Thoracic aorta (tissue), 2 donors: Measurements from ENCODE around the gene ACTA2. TPM values are rescaled to one million over a fixed set of nuclear protein-coding genes. Genes with fewer than 3 reads are reported as not detected.

Experiments used
- ATAC-seq: fragments of 150-250 bp; one replicate; pipeline ENCODE4 v1.8.0; 2017; ENCODE audit warnings: low read depth; ENCODE audit not compliant: insufficient number of reproducible peaks, low FRiP score
- DNase-seq: peaks from one replicate; pipeline ENCODE4 v3.0.0-alpha.2; 2020; ENCODE audit warnings: low spot score
- H3K27ac ChIP-seq, 2 donors: fragments of 200-600 bp; sonication (generic); 1 replicate in 1 of 2; 2 replicates in 1 of 2; pipeline ENCODE4 v1.5.1; 2016; ENCODE audit warnings: mild to moderate bottlenecking in 2 of 2, moderate library complexity in 2 of 2
- H3K27me3 ChIP-seq: fragments of 200-600 bp; sonication (generic); replicated peaks from 2 replicates; pipeline ENCODE4 v1.6.0; 2016; ENCODE audit warnings: mild to moderate bottlenecking; ENCODE audit not compliant: insufficient read depth
- H3K36me3 ChIP-seq: fragments of 200-600 bp; sonication (generic); one replicate; pipeline ENCODE4 v1.5.1; 2016
- H3K4me1 ChIP-seq, 2 donors: fragments of 200-600 bp; sonication (generic); 1 replicate in 1 of 2; 2 replicates in 1 of 2; pipeline versions ENCODE4 v1.5.1 to v1.6.0; 2016; ENCODE audit warnings: low read depth in 2 of 2, mild to moderate bottlenecking in 1 of 2; ENCODE audit not compliant: control insufficient read depth in 1 of 2
- H3K4me3 ChIP-seq: fragments of 200-600 bp; sonication (generic); 2 replicates; pipeline ENCODE4 v1.5.1; 2016; ENCODE audit warnings: mild to moderate bottlenecking
- H3K9me3 ChIP-seq: fragments of 200-600 bp; sonication (generic); 2 replicates; pipeline ENCODE4 v1.5.1; 2016
- CTCF ChIP-seq: fragments of 200-600 bp; sonication (generic); IDR thresholded peaks from one replicate; pipeline ENCODE4 v1.5.1; 2019; ENCODE audit warnings: antibody characterized with exemption
- total RNA-seq, 2 donors: library from RNA; depleted of rRNA; stranded (reverse); fragments of >200 nt; gene quantifications; one replicate each; pipeline versions ENCODE4 v1.1.0 to v1.2.3, GENCODE V29; 2016

The ACTA2 gene
- total RNA-seq, 2 donors from 2014 or later: 4,797 to 12,240 TPM

GRCh38 chr10:88990384-88991160 is 38.0 kb upstream of the ACTA2 start, which contains the start of gene FAS:
TSS of gene FAS (plus strand) at chr10:88990798. CDS start at chr10:88990877, 79 bp downstream.
- Histone ChIP-seq H3K27ac (peak within 1 kb of the TSS; percentile 87 to 88), H3K36me3 (no peaks in the 10 kb centered on the region), H3K4me1 (peaks cover 38 to 68% of the 10 kb centered on the region in 2 donors), H3K4me3 (peak within 1 kb of the TSS; percentile 97), H3K9me3 (no peaks in the 10 kb centered on the region), H3K27me3 (no peaks in the 10 kb centered on the region)
- no peak for TF ChIP-seq CTCF
- ATAC-seq (peak; percentile 55), DNase-seq (peak; percentile 28)

GRCh38 chr10:88989824-88990383 is 37.3 kb upstream of the ACTA2 start:
- Histone ChIP-seq H3K36me3 (no peaks in the 10 kb centered on the region), H3K4me1 (peaks cover 42 to 72% of the 10 kb centered on the region in 2 donors), H3K9me3 (no peaks in the 10 kb centered on the region), H3K27ac (peak overlapping the region; percentile 87 to 88), H3K27me3 (no peaks in the 10 kb centered on the region), H3K4me3 (peak overlapping the region; percentile 97)
- no peak for TF ChIP-seq CTCF
- DNase-seq: no peak
- ATAC-seq: peak; percentile 21

- Histone ChIP-seq H3K27ac (peak overlapping the region; percentile 87 to 88), H3K9me3 (no peaks in the 10 kb centered on the region), H3K4me1 (peaks cover 47 to 77% of the 10 kb centered on the region in 2 donors), H3K4me3 (peak overlapping the region; percentile 97), H3K36me3 (no peaks in the 10 kb centered on the region), H3K27me3 (no peaks in the 10 kb centered on the region)
- no peak for DNase-seq
- ATAC-seq: no peak
- no peak for TF ChIP-seq CTCF
These were observed 36.9 kb upstream of the ACTA2 start for GRCh38 chr10:88989423-88989822.

- H3K27ac ChIP-seq: peak overlapping the region; percentile 16 to 40
- ATAC-seq: no peak
These were observed 35.3 kb upstream of the ACTA2 start for GRCh38 chr10:88987840-88988239.

More at GRCh38 chr10:88987840-88988239, 35.3 kb upstream of the ACTA2 start:
- no peaks in the 10 kb centered on the region for H3K9me3 ChIP-seq
- no peak for DNase-seq
- no peaks in the 10 kb centered on the region for H3K27me3 ChIP-seq
- TF ChIP-seq CTCF: no peak
- H3K36me3 ChIP-seq: no peaks in the 10 kb centered on the region
- H3K4me1 ChIP-seq: peaks cover 33 to 78% of the 10 kb centered on the region in 2 donors
- no peak overlapping the region for H3K4me3 ChIP-seq
